ENCODE measurements around the gene LZTR1.
"Not testable (repeated sequence)": the region's sequence is repeated elsewhere in the genome, so short reads cannot be mapped to it uniquely, and the experiment has no call there.

Gene LZTR1

GRCh38 chr22:21000207-21000986, 18.3 kb downstream of the LZTR1 start:
- ChIA-PET CTCF (interaction anchor here (0.9 to 2.5 kb wide), 3 partner anchors 10 to 83 kb away, joined by 3 to 10 read pairs (median 3); partner anchors contain the start of genes CRKL and LZTR1), POLR2A (no interaction called here)
- DNase-seq (ENCODE audit: extremely low spot score) = no peak
- no peak for TF ChIP-seq CTCF (IDR thresholded peaks at IDR 0.05; ENCODE audit: control extremely low read depth, extremely low read depth, low read depth, missing control alignments)

GRCh38 chr22:21000987-21001600, 19.0 kb downstream of the LZTR1 start:
- no peak for DNase-seq (ENCODE audit: extremely low spot score)
- ChIA-PET CTCF (interaction anchor here (0.9 kb wide), 1 partner anchor 84 kb away, joined by 3 read pairs; the partner anchor contains the start of gene CRKL), POLR2A (no interaction called here)
- TF ChIP-seq CTCF (IDR thresholded peaks at IDR 0.05; ENCODE audit: control extremely low read depth, extremely low read depth, low read depth, missing control alignments) = no peak

- DNase-seq (ENCODE audit: extremely low spot score) = peak; percentile 97
- no peak for TF ChIP-seq CTCF (IDR thresholded peaks at IDR 0.05; ENCODE audit: control extremely low read depth, extremely low read depth, low read depth, missing control alignments)
- CTCF ChIA-PET = interaction anchor here (0.9 to 1.5 kb wide), 5 partner anchors 10 to 85 kb away, joined by 3 to 6 read pairs (median 4); partner anchors contain the start of gene CRKL
- POLR2A ChIA-PET = interaction anchor here (1.2 to 1.5 kb wide), 2 partner anchors 11 to 20 kb away, joined by 3 to 7 read pairs; partner anchors contain the start of gene LZTR1
Measured at GRCh38 chr22:21001601-21002325, 19.7 kb downstream of the LZTR1 start, which contains the start of gene THAP7. Gene THAP7 (minus strand): TSS chr22:21002118. CDS start chr22:21001911, 207 bp downstream.

GRCh38 chr22:21003782-21004181, 21.7 kb downstream of the LZTR1 start:
- CTCF ChIA-PET = interaction anchor here (1.1 to 1.2 kb wide), 3 partner anchors 10 to 31 kb away, joined by 3 to 5 read pairs (median 3); partner anchors contain the start of gene LZTR1
- no peak for DNase-seq (ENCODE audit: extremely low spot score)
- POLR2A ChIA-PET = no interaction called here

GRCh38 chr22:21009208-21009607, 27.1 kb downstream of the LZTR1 start:
- CTCF ChIA-PET = interaction anchor here (1.0 to 1.7 kb wide), 3 partner anchors 9 to 123 kb away, joined by 3 read pairs; no protein-coding TSS in a partner anchor
- DNase-seq (ENCODE audit: extremely low spot score); POLR2A ChIA-PET: not testable (repeated sequence)

More at GRCh38 chr22:21003782-21004181, 21.7 kb downstream of the LZTR1 start:
- no peak for TF ChIP-seq CTCF (IDR thresholded peaks at IDR 0.05; ENCODE audit: control extremely low read depth, extremely low read depth, low read depth, missing control alignments)

GRCh38 chr22:21009638-21010425, 27.7 kb downstream of the LZTR1 start:
- DNase-seq (ENCODE audit: extremely low spot score) = peak; percentile 45
- POLR2A ChIA-PET = no interaction called here
- CTCF ChIA-PET = interaction anchor here (1.0 to 1.7 kb wide), 3 partner anchors 10 to 124 kb away, joined by 3 read pairs; no protein-coding TSS in a partner anchor
- TF ChIP-seq CTCF (IDR thresholded peaks at IDR 0.05; ENCODE audit: control extremely low read depth, extremely low read depth, low read depth, missing control alignments) = no peak

Measured in GM10248 (cell line).